ENCODE results near the gene MINK1.

MINK1 gene

DNA sequence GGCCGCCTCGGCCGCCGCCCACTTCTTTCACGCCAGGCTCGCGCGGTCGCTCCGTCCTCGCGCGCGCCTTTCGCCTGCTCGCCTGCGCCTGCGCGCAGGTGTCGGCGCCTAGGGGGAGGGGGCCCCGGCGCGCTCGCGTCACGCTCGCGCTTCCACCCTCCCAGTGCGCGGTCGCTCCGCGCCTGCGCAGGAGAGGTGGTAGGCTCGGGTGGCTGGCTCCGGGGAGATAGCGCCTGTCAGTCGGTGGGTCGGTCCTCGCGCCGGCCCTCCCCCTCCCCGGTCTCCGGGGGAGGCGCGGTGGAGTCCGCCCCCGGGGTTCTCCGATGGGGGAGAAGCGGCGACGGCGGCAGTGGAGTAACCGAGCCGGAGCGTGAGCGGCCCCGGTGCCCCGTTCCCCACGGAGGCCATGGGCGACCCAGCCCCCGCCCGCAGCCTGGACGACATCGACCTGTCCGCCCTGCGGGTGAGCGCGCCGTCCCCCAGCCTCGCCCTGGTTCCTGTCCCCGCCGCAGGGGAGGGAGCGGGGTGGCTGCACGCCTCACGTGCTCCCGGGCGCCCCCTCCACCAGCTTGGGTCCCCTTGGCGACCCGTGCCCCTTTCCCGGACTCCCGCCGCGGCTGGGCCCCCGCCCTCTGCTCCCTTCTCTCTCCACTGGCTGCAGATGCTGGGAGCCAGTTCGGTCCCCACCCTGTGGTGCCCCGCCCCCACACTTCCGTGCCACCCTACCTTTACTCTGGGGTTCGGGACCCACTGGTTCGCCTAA lies at the start of gene MINK1 (continued):
- TF ChIP-seq SP3 (tag by site-specific recombination; IDR thresholded peaks at IDR 0.05): peak; percentile 60; the same call in 1 of the 2 replicates
- TF ChIP-seq GLIS2 (tag by site-specific recombination; IDR thresholded peaks at IDR 0.05): peak; percentile 95
- peak; percentile 11; the same call in 1 of the 2 replicates for TF ChIP-seq ZNF169 (tag by site-specific recombination; IDR thresholded peaks at IDR 0.05)
- no peak for TF ChIP-seq OVOL3 (tag by site-specific recombination; IDR thresholded peaks at IDR 0.05)
- peak; percentile 74; the same call in 1 of the 2 replicates for TF ChIP-seq KLF9 (tag by site-specific recombination; IDR thresholded peaks at IDR 0.05; ENCODE audit: low read depth)
- no peak for TF ChIP-seq ZNF138 (tag by site-specific recombination; IDR thresholded peaks at IDR 0.05; ENCODE audit: borderline replicate concordance)
- TF ChIP-seq, protein P1, sequence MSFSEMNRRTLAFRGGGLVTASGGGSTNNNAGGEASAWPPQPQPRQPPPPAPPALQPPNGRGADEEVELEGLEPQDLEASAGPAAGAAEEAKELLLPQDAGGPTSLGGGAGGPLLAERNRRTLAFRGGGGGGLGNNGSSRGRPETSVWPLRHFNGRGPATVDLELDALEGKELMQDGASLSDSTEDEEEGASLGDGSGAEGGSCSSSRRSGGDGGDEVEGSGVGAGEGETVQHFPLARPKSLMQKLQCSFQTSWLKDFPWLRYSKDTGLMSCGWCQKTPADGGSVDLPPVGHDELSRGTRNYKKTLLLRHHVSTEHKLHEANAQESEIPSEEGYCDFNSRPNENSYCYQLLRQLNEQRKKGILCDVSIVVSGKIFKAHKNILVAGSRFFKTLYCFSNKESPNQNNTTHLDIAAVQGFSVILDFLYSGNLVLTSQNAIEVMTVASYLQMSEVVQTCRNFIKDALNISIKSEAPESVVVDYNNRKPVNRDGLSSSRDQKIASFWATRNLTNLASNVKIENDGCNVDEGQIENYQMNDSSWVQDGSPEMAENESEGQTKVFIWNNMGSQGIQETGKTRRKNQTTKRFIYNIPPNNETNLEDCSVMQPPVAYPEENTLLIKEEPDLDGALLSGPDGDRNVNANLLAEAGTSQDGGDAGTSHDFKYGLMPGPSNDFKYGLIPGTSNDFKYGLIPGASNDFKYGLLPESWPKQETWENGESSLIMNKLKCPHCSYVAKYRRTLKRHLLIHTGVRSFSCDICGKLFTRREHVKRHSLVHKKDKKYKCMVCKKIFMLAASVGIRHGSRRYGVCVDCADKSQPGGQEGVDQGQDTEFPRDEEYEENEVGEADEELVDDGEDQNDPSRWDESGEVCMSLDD (tag by site-specific recombination; IDR thresholded peaks at IDR 0.05): peak; percentile 76; the same call in 1 of the 2 replicates
- no peak for TF ChIP-seq ZNF221 (tag by site-specific recombination; IDR thresholded peaks at IDR 0.05; ENCODE audit: borderline replicate concordance)

DNA sequence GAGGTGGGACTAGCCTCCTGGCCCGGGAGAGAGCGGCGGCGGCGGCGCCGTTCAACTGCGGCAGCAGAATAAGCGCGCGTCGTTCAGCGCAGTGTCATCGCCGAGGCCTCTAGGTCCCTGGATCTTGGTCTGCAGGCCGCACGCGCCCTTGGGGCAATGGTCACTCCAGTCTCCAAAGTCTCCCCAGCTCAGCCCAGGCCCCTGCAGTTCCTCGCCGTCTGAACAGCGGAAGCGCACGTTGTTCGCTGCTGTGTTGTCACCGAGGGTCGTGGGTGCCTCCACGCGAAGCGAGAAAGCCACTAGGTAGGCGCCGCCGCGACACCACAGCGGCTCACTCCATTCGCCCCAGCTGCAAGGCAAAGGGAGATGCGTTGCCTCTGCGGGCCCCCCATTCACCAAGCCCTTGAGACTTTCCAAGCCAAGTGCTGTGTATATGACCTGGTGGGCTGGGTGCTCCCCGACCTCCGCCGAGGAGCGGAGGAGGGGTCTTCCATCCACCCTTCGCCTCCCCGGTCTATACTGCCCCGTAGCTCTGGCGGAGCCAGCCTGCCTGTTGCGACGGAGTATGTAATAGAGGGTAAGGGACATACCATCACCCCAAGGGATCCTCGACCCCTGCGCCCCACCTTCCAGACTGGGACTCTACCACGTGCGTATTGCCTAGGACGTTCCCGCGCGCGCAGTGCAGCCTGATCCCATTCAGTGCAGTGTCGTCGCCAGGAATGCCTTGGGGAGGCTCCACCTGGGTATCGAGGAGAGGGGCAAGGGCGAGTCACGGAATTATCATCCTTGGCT lies 47.6 kb upstream of the MINK1 start:
- ChIA-PET POLR2A (no interaction called here), CTCF (interaction anchor here (0.5 to 1.2 kb wide), 3 partner anchors 22 to 395 kb away, joined by 3 read pairs; partner anchors contain the start of gene PLD2)
- no peaks in the 10 kb centered on the region for H3K36me3 ChIP-seq (ENCODE audit: control insufficient read depth in 2 of 2, insufficient read depth in 1 of 2, low read length in 2 of 2)
- peaks cover 4% of the 10 kb centered on the region for H3K4me1 ChIP-seq (ENCODE audit: control insufficient read depth, insufficient read depth, low read length)
- no peaks in the 10 kb centered on the region for H3K9me3 ChIP-seq (ENCODE audit: control insufficient read depth, insufficient read depth, low read depth, low read length)
- H3K4me3 ChIP-seq (ENCODE audit: low read depth, low read length): no peak overlapping the region
- TF ChIP-seq ZNF394 (tag by site-specific recombination; IDR thresholded peaks at IDR 0.05; ENCODE audit: borderline replicate concordance): no peak
- TF ChIP-seq, protein P2, sequence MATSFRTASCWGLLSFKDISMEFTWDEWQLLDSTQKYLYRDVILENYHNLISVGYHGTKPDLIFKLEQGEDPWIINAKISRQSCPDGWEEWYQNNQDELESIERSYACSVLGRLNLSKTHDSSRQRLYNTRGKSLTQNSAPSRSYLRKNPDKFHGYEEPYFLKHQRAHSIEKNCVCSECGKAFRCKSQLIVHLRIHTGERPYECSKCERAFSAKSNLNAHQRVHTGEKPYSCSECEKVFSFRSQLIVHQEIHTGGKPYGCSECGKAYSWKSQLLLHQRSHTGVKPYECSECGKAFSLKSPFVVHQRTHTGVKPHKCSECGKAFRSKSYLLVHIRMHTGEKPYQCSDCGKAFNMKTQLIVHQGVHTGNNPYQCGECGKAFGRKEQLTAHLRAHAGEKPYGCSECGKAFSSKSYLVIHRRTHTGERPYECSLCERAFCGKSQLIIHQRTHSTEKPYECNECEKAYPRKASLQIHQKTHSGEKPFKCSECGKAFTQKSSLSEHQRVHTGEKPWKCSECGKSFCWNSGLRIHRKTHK (tag by site-specific recombination; IDR thresholded peaks at IDR 0.05): no peak
- no peak for TF ChIP-seq PRDM1 (tag by site-specific recombination; IDR thresholded peaks at IDR 0.05)
- TF ChIP-seq ZNF514 (tag by site-specific recombination; IDR thresholded peaks at IDR 0.05): no peak
- TF ChIP-seq ZNF24 (tag by site-specific recombination; IDR thresholded peaks at IDR 0.05): no peak
- no peak for TF ChIP-seq MYNN (tag by site-specific recombination; IDR thresholded peaks at IDR 0.05; ENCODE audit: borderline replicate concordance)
- TF ChIP-seq FEZF1 (tag by site-specific recombination; IDR thresholded peaks at IDR 0.05): no peak
- TF ChIP-seq, protein P3, sequence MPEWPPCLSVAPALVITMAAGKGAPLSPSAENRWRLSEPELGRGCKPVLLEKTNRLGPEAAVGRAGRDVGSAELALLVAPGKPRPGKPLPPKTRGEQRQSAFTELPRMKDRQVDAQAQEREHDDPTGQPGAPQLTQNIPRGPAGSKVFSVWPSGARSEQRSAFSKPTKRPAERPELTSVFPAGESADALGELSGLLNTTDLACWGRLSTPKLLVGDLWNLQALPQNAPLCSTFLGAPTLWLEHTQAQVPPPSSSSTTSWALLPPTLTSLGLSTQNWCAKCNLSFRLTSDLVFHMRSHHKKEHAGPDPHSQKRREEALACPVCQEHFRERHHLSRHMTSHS (tag by site-specific recombination; IDR thresholded peaks at IDR 0.05): no peak
- no peak for TF ChIP-seq ZNF785 (tag by site-specific recombination; IDR thresholded peaks at IDR 0.05)
- TF ChIP-seq, protein P4, sequence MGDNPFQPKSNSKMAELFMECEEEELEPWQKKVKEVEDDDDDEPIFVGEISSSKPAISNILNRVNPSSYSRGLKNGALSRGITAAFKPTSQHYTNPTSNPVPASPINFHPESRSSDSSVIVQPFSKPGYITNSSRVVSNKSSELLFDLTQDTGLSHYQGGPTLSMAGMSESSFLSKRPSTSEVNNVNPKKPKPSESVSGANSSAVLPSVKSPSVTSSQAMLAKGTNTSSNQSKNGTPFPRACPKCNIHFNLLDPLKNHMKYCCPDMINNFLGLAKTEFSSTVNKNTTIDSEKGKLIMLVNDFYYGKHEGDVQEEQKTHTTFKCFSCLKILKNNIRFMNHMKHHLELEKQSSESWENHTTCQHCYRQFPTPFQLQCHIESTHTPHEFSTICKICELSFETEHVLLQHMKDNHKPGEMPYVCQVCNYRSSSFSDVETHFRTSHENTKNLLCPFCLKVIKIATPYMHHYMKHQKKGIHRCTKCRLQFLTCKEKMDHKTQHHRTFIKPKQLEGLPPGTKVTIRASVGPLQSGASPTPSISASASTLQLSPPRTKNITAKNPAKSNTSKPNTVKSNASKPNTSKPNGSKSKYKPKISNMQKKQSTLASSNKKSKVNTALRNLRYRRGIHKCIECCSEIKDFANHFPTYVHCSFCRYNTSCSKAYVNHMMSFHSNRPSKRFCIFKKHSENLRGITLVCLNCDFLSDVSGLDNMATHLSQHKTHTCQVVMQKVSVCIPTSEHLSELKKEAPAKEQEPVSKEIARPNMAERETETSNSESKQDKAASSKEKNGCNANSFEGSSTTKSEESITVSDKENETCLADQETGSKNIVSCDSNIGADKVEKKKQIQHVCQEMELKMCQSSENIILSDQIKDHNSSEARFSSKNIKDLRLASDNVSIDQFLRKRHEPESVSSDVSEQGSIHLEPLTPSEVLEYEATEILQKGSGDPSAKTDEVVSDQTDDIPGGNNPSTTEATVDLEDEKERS (tag by site-specific recombination; IDR thresholded peaks at IDR 0.05): no peak
- TF ChIP-seq ZNF19 (tag by site-specific recombination; IDR thresholded peaks at IDR 0.05; ENCODE audit: low read depth): no peak
- TF ChIP-seq ZNF274 (IDR thresholded peaks at IDR 0.05; ENCODE audit: low read length): no peak
- no peak for TF ChIP-seq ZNF274 (tag by site-specific recombination; IDR thresholded peaks at IDR 0.05; ENCODE audit: borderline replicate concordance)
- TF ChIP-seq ZNF112 (tag by site-specific recombination; IDR thresholded peaks at IDR 0.05): no peak
- H3K27ac ChIP-seq (ENCODE audit: extremely low read depth, low read depth, low read length): no peak overlapping the region
